Effector memory CD4-positive, alpha-beta T cell (primary cell): ENCODE results near the gene FOXO6.

Experiments
- DNase-seq, 3 donors: peaks; one replicate each; pipeline ENCODE4 v3.0.0-alpha.2; 2020
- H3K27ac ChIP-seq: 2 replicates; pipeline ENCODE4 v1.7.0; 2013; ENCODE audit warnings: mild to moderate bottlenecking, low read length, moderate library complexity; ENCODE audit not compliant: insufficient read depth, poor library complexity, severe bottlenecking
- H3K27me3 ChIP-seq: replicated peaks from 2 replicates; pipeline ENCODE4 v1.7.0; 2013; ENCODE audit warnings: mild to moderate bottlenecking, low read length; ENCODE audit not compliant: insufficient read depth, control insufficient read depth, poor library complexity, severe bottlenecking
- H3K36me3 ChIP-seq: 2 replicates; pipeline ENCODE4 v1.7.0; 2013; ENCODE audit warnings: mild to moderate bottlenecking, low read length, moderate library complexity; ENCODE audit not compliant: control insufficient read depth, insufficient read depth
- H3K4me1 ChIP-seq: 2 replicates; pipeline ENCODE4 v1.7.0; 2013; ENCODE audit warnings: low read length, mild to moderate bottlenecking; ENCODE audit not compliant: control insufficient read depth, insufficient read depth, poor library complexity, severe bottlenecking
- H3K4me3 ChIP-seq: 2 replicates; pipeline ENCODE4 v1.7.0; 2013; ENCODE audit warnings: low read length, low read depth, mild to moderate bottlenecking; ENCODE audit not compliant: insufficient read depth, poor library complexity, severe bottlenecking
- H3K9me3 ChIP-seq: 2 replicates; pipeline ENCODE4 v1.7.0; 2013; ENCODE audit warnings: mild to moderate bottlenecking, low read length, moderate library complexity; ENCODE audit not compliant: control insufficient read depth

FOXO6 gene

DNA sequence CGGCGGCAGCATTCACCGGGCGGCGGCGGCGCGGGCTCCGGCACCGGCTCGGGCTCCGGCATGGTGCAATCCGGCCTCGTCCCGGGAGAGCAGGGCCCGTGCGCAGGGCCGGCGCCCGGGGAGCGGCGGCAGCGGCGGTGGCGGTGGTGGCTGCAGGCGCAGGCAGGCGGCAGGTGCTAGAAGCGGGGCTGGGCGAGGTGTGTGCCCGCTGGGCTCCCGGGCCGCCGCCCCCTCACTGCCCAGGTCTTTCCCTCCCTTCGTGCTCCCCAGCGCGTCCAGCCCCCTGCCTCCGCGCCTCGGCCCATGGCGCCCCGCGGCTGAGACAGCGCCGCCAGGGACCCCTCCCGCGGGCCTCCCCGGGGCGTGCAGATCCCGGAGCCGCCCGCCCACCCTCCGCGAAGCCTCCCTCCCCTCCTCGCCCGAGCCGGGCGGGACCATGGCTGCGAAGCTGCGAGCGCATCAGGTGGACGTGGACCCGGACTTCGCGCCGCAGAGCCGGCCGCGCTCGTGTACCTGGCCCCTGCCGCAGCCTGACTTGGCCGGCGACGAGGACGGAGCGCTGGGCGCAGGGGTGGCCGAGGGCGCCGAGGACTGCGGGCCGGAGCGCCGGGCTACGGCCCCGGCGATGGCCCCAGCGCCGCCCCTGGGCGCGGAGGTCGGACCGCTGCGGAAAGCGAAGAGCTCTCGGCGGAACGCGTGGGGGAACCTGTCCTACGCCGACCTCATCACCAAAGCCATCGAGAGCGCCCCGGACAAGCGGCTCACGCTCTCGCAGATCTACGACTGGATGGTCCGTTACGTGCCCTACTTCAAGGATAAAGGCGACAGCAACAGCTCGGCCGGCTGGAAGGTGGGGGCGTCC is 492 bp downstream of the FOXO6 start:
- peaks cover 16% of the 10 kb centered on the region for H3K4me1 ChIP-seq
- peaks cover 9% of the 10 kb centered on the region for H3K27me3 ChIP-seq
- no peaks in the 10 kb centered on the region for H3K9me3 ChIP-seq
- H3K27ac ChIP-seq = no peak overlapping the region
- DNase-seq = no peak
- H3K36me3 ChIP-seq = no peaks in the 10 kb centered on the region
- peak overlapping the region; percentile 61 for H3K4me3 ChIP-seq

DNA sequence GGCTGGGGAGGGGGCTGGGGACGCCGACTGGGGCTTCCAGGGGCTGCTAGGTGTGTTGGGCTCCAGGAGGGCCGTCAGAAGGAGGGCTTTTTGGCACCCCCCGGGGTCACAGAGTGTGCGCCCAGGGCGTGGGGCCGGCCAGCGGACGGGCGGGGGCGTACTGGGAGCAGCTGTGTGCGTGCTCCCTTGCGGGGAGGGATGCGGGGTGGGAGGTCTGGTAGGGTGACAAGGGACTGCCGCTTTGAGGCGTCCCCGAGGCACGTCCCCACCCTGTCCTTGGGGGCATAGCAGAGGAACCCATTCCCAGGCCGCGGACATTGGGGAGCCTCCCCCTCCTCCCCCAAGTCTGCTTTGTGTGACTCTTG is 1.1 kb downstream of the FOXO6 start:
- H3K4me1 ChIP-seq = peaks cover 22% of the 10 kb centered on the region
- H3K36me3 ChIP-seq = no peaks in the 10 kb centered on the region
- H3K9me3 ChIP-seq = no peaks in the 10 kb centered on the region
- DNase-seq = no peak
- H3K27me3 ChIP-seq = peaks cover 9% of the 10 kb centered on the region
- H3K27ac ChIP-seq = no peak overlapping the region
- H3K4me3 ChIP-seq = peak overlapping the region; percentile 61

- no peak overlapping the region for H3K4me3 ChIP-seq
- H3K4me1 ChIP-seq = peaks cover 22% of the 10 kb centered on the region
- H3K27ac ChIP-seq = no peak overlapping the region
- peaks cover 9% of the 10 kb centered on the region for H3K27me3 ChIP-seq
- H3K36me3 ChIP-seq = no peaks in the 10 kb centered on the region
- no peaks in the 10 kb centered on the region for H3K9me3 ChIP-seq
- no peak for DNase-seq
Observed at GRCh38 chr1:41362749-41363590, 1.7 kb downstream of the FOXO6 start.

DNA sequence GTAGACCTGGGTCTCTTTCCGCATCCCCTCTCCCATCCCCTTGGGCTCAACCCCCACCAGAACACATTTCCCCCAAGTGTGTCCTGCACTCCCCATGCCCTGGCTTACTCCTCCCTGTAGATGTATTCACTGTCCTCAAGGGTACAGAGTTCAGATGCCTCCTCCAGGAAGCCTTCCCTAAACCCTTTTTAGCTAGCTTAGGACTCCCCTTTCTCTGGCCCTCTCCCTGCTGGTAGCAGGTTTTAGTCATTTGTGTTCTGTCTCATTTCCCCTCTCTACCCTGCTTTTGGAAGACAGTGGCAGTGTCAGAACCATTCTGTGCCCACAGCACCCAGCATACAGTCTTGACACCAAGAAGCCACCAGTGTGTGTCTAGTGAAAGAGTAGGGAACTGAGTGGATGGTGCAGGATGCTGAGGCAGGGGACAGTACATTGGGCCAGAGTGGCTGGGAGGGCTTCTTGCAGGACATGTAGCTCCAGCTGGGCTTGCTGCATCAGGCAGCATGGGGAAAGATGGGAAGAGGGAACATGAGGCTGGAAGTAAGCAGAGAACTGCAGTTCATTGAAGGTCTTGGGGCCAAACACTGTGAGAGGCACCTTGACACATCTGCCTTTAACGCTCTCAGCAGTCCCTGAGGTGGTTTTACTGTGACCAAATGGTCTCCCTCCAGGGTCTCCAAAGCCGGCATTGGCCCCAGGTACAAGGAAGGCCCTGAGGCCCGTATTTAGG is 2.5 kb downstream of the FOXO6 start:
- H3K9me3 ChIP-seq = no peaks in the 10 kb centered on the region
- DNase-seq = no peak
- peaks cover 22% of the 10 kb centered on the region for H3K4me1 ChIP-seq
- H3K36me3 ChIP-seq = no peaks in the 10 kb centered on the region
- no peak overlapping the region for H3K4me3 ChIP-seq
- H3K27me3 ChIP-seq = peaks cover 9% of the 10 kb centered on the region
- H3K27ac ChIP-seq = no peak overlapping the region

- H3K4me1 ChIP-seq = peaks cover 22% of the 10 kb centered on the region
- H3K36me3 ChIP-seq = no peaks in the 10 kb centered on the region
- no peaks in the 10 kb centered on the region for H3K9me3 ChIP-seq
- DNase-seq = no peak
- peaks cover 9% of the 10 kb centered on the region for H3K27me3 ChIP-seq
- no peak overlapping the region for H3K27ac ChIP-seq
- no peak overlapping the region for H3K4me3 ChIP-seq
Observed at GRCh38 chr1:41364442-41365319, 3.4 kb downstream of the FOXO6 start.

GRCh38 chr1:41365320-41365633 is 4.0 kb downstream of the FOXO6 start:
- Histone ChIP-seq H3K4me3 (no peak overlapping the region), H3K36me3 (no peaks in the 10 kb centered on the region), H3K9me3 (no peaks in the 10 kb centered on the region), H3K27ac (no peak overlapping the region), H3K4me1 (peaks cover 22% of the 10 kb centered on the region), H3K27me3 (peaks cover 9% of the 10 kb centered on the region)
- DNase-seq = no peak

GRCh38 chr1:41365772-41366454 is 4.7 kb downstream of the FOXO6 start:
- Histone ChIP-seq H3K4me3 (peak overlapping the region; percentile 45), H3K4me1 (peaks cover 22% of the 10 kb centered on the region), H3K27me3 (peaks cover 9% of the 10 kb centered on the region), H3K27ac (no peak overlapping the region), H3K36me3 (no peaks in the 10 kb centered on the region), H3K9me3 (no peaks in the 10 kb centered on the region)
- DNase-seq = no peak

GRCh38 chr1:41366455-41367287 is 5.4 kb downstream of the FOXO6 start:
- Histone ChIP-seq H3K4me1 (peaks cover 20% of the 10 kb centered on the region), H3K36me3 (no peaks in the 10 kb centered on the region), H3K9me3 (no peaks in the 10 kb centered on the region), H3K27me3 (peaks cover 9% of the 10 kb centered on the region), H3K4me3 (peak overlapping the region; percentile 45), H3K27ac (no peak overlapping the region)
- peak in 2 of 3 donors; percentile 19 to 33 for DNase-seq
